Measurements from ENCODE around the gene FBXO44. TPM values are rescaled to one million over a fixed set of nuclear protein-coding genes. Genes with fewer than 3 reads are reported as not detected.

Gene FBXO44
- total RNA-seq, 3 donors from 2014 or later, result 14.1 to 32.1 (median 31.3) TPM

DNA sequence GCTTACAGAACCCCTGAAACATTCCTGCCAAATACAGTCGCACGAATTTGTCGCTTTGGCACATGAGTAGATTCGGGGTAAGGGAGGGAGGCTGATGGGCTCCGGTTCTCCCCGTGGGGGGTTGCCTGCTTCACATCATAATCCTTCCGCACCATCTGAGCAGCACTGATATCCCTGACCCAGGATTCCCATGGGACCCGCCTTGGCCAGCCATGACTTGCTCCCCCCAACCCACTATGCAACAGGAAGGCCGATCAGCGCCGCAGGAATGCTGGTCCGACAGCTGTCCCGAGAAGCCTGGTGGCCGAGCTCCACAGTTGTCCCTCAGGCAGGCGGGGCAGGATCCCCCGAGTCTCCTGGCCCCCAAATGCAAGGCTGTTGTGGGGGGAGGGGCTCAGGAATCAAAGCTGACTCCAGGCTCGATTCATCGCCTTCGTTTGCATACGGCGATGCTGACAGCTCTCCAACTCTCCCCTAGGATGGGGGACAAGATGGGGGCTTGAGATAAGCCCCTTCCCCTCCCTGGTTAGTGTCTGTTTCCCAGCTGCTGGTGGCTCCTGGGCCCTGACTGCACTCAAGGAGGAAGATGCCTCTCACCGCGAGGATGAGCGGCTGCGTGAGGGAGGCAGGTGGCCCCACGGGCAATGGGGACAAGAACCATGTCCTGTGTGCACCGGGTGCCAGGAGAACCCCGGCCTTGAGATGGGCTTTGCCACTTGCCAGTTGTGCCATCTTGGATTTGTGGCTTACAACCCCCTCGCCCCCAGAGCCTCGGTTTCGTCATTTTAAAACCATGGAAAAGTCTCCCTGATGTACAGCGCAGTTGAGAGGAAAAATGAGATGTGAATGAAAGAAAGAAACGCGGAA is 46.2 kb downstream of the FBXO44 start:
- peak overlapping the region in 2 of 3 donors; percentile 19 to 52 for H3K4me3 ChIP-seq
- no peak overlapping the region for H3K27ac ChIP-seq
- H3K4me1 ChIP-seq, result no peaks in the 10 kb centered on the region
- TF ChIP-seq POLR2AphosphoS5 (IDR thresholded peaks at IDR 0.05) (no peak), POLR2A (IDR thresholded peaks at IDR 0.05) (no peak)
- TF ChIP-seq, protein P1, sequence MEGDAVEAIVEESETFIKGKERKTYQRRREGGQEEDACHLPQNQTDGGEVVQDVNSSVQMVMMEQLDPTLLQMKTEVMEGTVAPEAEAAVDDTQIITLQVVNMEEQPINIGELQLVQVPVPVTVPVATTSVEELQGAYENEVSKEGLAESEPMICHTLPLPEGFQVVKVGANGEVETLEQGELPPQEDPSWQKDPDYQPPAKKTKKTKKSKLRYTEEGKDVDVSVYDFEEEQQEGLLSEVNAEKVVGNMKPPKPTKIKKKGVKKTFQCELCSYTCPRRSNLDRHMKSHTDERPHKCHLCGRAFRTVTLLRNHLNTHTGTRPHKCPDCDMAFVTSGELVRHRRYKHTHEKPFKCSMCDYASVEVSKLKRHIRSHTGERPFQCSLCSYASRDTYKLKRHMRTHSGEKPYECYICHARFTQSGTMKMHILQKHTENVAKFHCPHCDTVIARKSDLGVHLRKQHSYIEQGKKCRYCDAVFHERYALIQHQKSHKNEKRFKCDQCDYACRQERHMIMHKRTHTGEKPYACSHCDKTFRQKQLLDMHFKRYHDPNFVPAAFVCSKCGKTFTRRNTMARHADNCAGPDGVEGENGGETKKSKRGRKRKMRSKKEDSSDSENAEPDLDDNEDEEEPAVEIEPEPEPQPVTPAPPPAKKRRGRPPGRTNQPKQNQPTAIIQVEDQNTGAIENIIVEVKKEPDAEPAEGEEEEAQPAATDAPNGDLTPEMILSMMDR (IDR thresholded peaks at IDR 0.05), result no peak
- H3K36me3 ChIP-seq, result no peaks in the 10 kb centered on the region
- no peaks in the 10 kb centered on the region for H3K9me3 ChIP-seq
- peaks cover 0 to 10% of the 10 kb centered on the region in 2 donors for H3K27me3 ChIP-seq
- no peak for DNase-seq (ENCODE audit: low spot score in 2 of 2)
- intact Hi-C loops (cut with DNase I; ENCODE audit: low total_unique reads), result no loop called here

- peak overlapping the region in 2 of 3 donors; percentile 19 to 52 for H3K4me3 ChIP-seq
- H3K27me3 ChIP-seq, result peaks cover 0 to 10% of the 10 kb centered on the region in 2 donors
- intact Hi-C loops (cut with DNase I; ENCODE audit: low total_unique reads), result no loop called here
Measured at GRCh38 chr1:11701551-11701961, 46.9 kb downstream of the FBXO44 start.

GRCh38 chr1:11701981-11702803 is 47.5 kb downstream of the FBXO44 start:
- Histone ChIP-seq H3K27me3 (peaks cover 0 to 10% of the 10 kb centered on the region in 2 donors), H3K36me3 (no peaks in the 10 kb centered on the region), H3K27ac (no peak overlapping the region), H3K4me1 (no peaks in the 10 kb centered on the region), H3K4me3 (peak overlapping the region in 2 of 3 donors; percentile 19 to 52), H3K9me3 (no peaks in the 10 kb centered on the region)
- DNase-seq (ENCODE audit: low spot score in 2 of 2), result no peak
- TF ChIP-seq, protein P1 (IDR thresholded peaks at IDR 0.05), result no peak
- TF ChIP-seq POLR2AphosphoS5 (IDR thresholded peaks at IDR 0.05), result no peak
- TF ChIP-seq POLR2A (IDR thresholded peaks at IDR 0.05), result no peak
- intact Hi-C loops (cut with DNase I; ENCODE audit: low total_unique reads), result no loop called here

More at GRCh38 chr1:11701551-11701961, 46.9 kb downstream of the FBXO44 start:
- no peaks in the 10 kb centered on the region for H3K4me1 ChIP-seq
- no peak for DNase-seq (ENCODE audit: low spot score in 2 of 2)
- TF ChIP-seq POLR2AphosphoS5 (IDR thresholded peaks at IDR 0.05) (no peak), POLR2A (IDR thresholded peaks at IDR 0.05) (no peak)
- TF ChIP-seq, protein P1 (IDR thresholded peaks at IDR 0.05), result no peak
- no peak overlapping the region for H3K27ac ChIP-seq
- H3K9me3 ChIP-seq, result no peaks in the 10 kb centered on the region
- H3K36me3 ChIP-seq, result no peaks in the 10 kb centered on the region

GRCh38 chr1:11703357-11704193 is 48.9 kb downstream of the FBXO44 start:
- H3K4me1 ChIP-seq, result no peaks in the 10 kb centered on the region
- no peak overlapping the region for H3K4me3 ChIP-seq
- no peak for TF ChIP-seq POLR2A (IDR thresholded peaks at IDR 0.05)
- no peak for TF ChIP-seq POLR2AphosphoS5 (IDR thresholded peaks at IDR 0.05)
- TF ChIP-seq, protein P1 (IDR thresholded peaks at IDR 0.05), result no peak
- intact Hi-C loops (cut with DNase I; ENCODE audit: low total_unique reads), result no loop called here
- H3K9me3 ChIP-seq, result no peaks in the 10 kb centered on the region
- no peaks in the 10 kb centered on the region for H3K36me3 ChIP-seq
- H3K27ac ChIP-seq, result no peak overlapping the region
- H3K27me3 ChIP-seq, result peaks cover 0 to 10% of the 10 kb centered on the region in 2 donors
- no peak for DNase-seq (ENCODE audit: low spot score in 2 of 2)

Data from breast epithelium (tissue), 4 donors.